Thyroid gland (tissue), 4 donors: ENCODE measurements around the gene HPF1. TPM values are rescaled to one million over a fixed set of nuclear protein-coding genes. Genes with fewer than 3 reads are reported as not detected.

ENCODE experiments used
- DNase-seq, 2 donors: peaks; one replicate each; pipeline ENCODE4 v3.0.0-alpha.2; 2019
- H3K27ac ChIP-seq, 3 donors: fragments of 200-600 bp; sonication (generic); 1 replicate in 2 of 3; 2 replicates in 1 of 3; pipeline ENCODE4 v1.5.1; 2016 to 2019; ENCODE audit warnings: mild to moderate bottlenecking in 1 of 3, moderate library complexity in 1 of 3
- H3K27me3 ChIP-seq: fragments of 200-600 bp; sonication (generic); one replicate; pipeline ENCODE4 v1.5.1; 2019
- H3K36me3 ChIP-seq, 2 donors: fragments of 200-600 bp; sonication (generic); one replicate each; pipeline ENCODE4 v1.5.1; 2016 to 2019
- H3K4me1 ChIP-seq, 2 donors: fragments of 200-600 bp; sonication (generic); one replicate each; pipeline ENCODE4 v1.5.1; 2017 to 2019
- H3K4me3 ChIP-seq, 3 donors: fragments of 200-600 bp; sonication (generic); replicated peaks in 1 of 3; 1 replicate in 2 of 3; 2 replicates in 1 of 3; pipeline ENCODE4 v1.5.1; 2016; ENCODE audit warnings: mild to moderate bottlenecking in 1 of 3
- H3K9me3 ChIP-seq: fragments of 200-600 bp; sonication (generic); one replicate; pipeline ENCODE4 v1.5.1; 2017
- CTCF ChIP-seq, 6 experiments: fragments of 200-600 bp in 3 of 6; fragments of 450-650 bp in 3 of 6; sonication (generic) in 3 of 6; IDR thresholded peaks; one replicate each; pipeline ENCODE4 v1.5.1; 2016 to 2019; ENCODE audit warnings: antibody characterized with exemption in 6 of 6, mild to moderate bottlenecking in 2 of 6, inconsistent platforms in 1 of 6, moderate library complexity in 1 of 6
- POLR2A ChIP-seq, 2 donors: fragments of 450-650 bp; IDR thresholded peaks; one replicate each; pipeline ENCODE4 v1.6.1; 2017; ENCODE audit warnings: antibody characterized with exemption in 2 of 2, mild to moderate bottlenecking in 2 of 2, moderate library complexity in 1 of 2
- WGBS, 2 donors: methylation state at CpG; one replicate each; pipeline ENCODE4 v1.1.5; 2017; 5-methylcytosine and 5-hydroxymethylcytosine counted together
- intact Hi-C: fragments of 100-400 bp; cut with DNase I; formaldehyde crosslinking; loops from one replicate; pipeline ENCODE4 v1.15.1; 2023
- total RNA-seq, 4 donors: library from RNA; depleted of rRNA; stranded (reverse); fragments of >200 nt; gene quantifications; one replicate each; pipeline ENCODE4 v1.2.3, GENCODE V29; 2016

HPF1 gene
- total RNA-seq, 4 donors from 2014 or later: 16.2 to 26.5 (median 24.4) TPM

GRCh38 chr4:169724260-169724659 is 33.5 kb downstream of the HPF1 start:
- no peaks in the 10 kb centered on the region for H3K4me1 ChIP-seq
- WGBS, 2 donors: 93% methylated on average over 2 of the region's 2 CpGs
- TF ChIP-seq POLR2A (IDR thresholded peaks at IDR 0.05) (no peak), CTCF (IDR thresholded peaks at IDR 0.05) (no peak)
- intact Hi-C loops: no loop called here
- H3K4me3 ChIP-seq: no peak overlapping the region
- no peaks in the 10 kb centered on the region for H3K36me3 ChIP-seq
- no peaks in the 10 kb centered on the region for H3K9me3 ChIP-seq
- no peaks in the 10 kb centered on the region for H3K27me3 ChIP-seq
- no peak for DNase-seq
- no peak overlapping the region for H3K27ac ChIP-seq

- Histone ChIP-seq H3K9me3 (no peaks in the 10 kb centered on the region), H3K4me1 (no peaks in the 10 kb centered on the region), H3K27ac (no peak overlapping the region), H3K36me3 (no peaks in the 10 kb centered on the region), H3K27me3 (no peaks in the 10 kb centered on the region), H3K4me3 (no peak overlapping the region)
- no peak for TF ChIP-seq POLR2A (IDR thresholded peaks at IDR 0.05)
- no peak for TF ChIP-seq CTCF (IDR thresholded peaks at IDR 0.05)
- no peak for DNase-seq
- 89 to 92% methylated on average over 9 of the region's 9 CpGs for WGBS, 2 donors
- intact Hi-C loops: no loop called here
Observed at GRCh38 chr4:169723207-169723965, 34.4 kb downstream of the HPF1 start.

DNA sequence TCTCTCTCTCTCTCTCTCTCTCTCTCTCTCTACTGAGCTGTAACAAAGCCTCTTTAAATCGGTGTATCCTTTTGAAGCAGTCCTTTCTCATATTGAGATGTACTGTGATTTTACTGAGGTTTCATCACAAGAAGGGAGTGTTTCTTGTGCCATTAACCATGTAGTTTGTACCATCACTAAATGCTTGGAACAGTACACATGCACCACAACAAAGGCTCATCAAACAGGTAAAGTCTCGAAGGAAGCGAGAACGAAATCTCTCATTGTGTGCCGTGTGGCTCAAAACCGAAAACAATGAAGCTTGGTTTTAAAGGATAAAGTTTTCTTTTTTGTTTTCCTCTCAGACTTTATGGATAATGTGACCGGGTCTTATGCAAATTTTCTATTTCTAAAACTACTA is 37.2 kb downstream of the HPF1 start:
- H3K9me3 ChIP-seq: no peaks in the 10 kb centered on the region
- H3K36me3 ChIP-seq: no peaks in the 10 kb centered on the region
- no peaks in the 10 kb centered on the region for H3K27me3 ChIP-seq
- no peak for DNase-seq
- TF ChIP-seq CTCF (IDR thresholded peaks at IDR 0.05): no peak
- TF ChIP-seq POLR2A (IDR thresholded peaks at IDR 0.05): no peak
- H3K4me3 ChIP-seq: no peak overlapping the region
- no peaks in the 10 kb centered on the region for H3K4me1 ChIP-seq
- 93 to 96% methylated on average over 7 of the region's 7 CpGs for WGBS, 2 donors
- no peak overlapping the region for H3K27ac ChIP-seq
- intact Hi-C loops: no loop called here

DNA sequence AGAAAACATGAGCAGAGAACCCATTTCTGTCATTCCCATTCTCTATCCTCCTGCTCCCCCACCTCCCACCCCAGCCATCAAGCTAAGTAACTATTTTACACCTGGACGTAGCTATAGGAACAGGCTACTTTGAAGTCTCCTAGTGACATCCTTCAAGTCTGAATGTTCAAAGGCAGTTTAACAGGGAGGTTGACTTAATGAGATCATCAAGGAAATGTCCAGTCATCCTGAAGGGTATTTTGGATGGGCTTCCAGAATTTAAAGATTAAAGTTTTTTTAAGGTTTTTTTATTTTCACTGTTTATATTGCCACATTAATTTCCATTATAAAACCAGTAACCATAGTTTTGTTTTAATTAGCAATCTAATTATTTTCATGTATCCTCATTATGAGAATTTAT is 41.1 kb downstream of the HPF1 start:
- peaks cover 0 to 2% of the 10 kb centered on the region in 2 donors for H3K36me3 ChIP-seq
- intact Hi-C loops: no loop called here
- no peaks in the 10 kb centered on the region for H3K9me3 ChIP-seq
- H3K4me1 ChIP-seq: no peaks in the 10 kb centered on the region
- TF ChIP-seq CTCF (IDR thresholded peaks at IDR 0.05) (no peak), POLR2A (IDR thresholded peaks at IDR 0.05) (no peak)
- H3K27ac ChIP-seq: no peak overlapping the region
- no peaks in the 10 kb centered on the region for H3K27me3 ChIP-seq
- no peak for DNase-seq
- 84 to 97% methylated on average over 1 of the region's 1 CpG for WGBS, 2 donors
- H3K4me3 ChIP-seq: no peak overlapping the region

DNA sequence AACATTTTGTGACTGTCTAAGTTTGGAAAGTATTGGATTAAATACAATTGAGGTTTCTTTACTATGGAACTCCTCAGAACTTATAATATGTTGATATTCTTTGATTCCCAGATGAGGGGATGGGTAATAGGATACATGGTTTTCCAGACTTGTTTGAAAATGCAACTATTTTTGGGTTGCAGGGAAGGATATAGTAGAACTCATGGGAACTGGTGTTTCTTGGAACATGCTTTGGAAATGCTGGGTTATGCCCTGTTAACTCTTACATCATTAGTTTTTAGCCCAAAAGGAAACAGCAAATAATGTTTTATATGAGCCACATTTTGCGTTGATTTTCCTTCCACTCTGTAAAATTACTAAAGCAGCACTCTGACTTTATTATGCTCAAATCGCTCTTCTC is 41.9 kb downstream of the HPF1 start:
- 87 to 89% methylated on average over 2 of the region's 2 CpGs for WGBS, 2 donors
- Histone ChIP-seq H3K27me3 (no peaks in the 10 kb centered on the region), H3K36me3 (peaks cover 0 to 2% of the 10 kb centered on the region in 2 donors), H3K27ac (no peak overlapping the region), H3K4me1 (no peaks in the 10 kb centered on the region), H3K9me3 (no peaks in the 10 kb centered on the region), H3K4me3 (no peak overlapping the region)
- intact Hi-C loops: no loop called here
- no peak for DNase-seq
- TF ChIP-seq CTCF (IDR thresholded peaks at IDR 0.05): no peak
- TF ChIP-seq POLR2A (IDR thresholded peaks at IDR 0.05): no peak
